HepG2 (cell line): ENCODE results near the gene ATN1. TPM values are rescaled to one million over a fixed set of nuclear protein-coding genes. Genes with fewer than 3 reads are reported as not detected.

ENCODE experiments used
- ATAC-seq: fragments of 200-7000 bp; cut with Tn5 transposase; 3 replicates; pipeline ENCODE4 v1.9.1; 2020; ENCODE audit warnings: mild to moderate bottlenecking, moderate library complexity
- BruUV-seq: library from RNA; stranded (reverse); fragments of 400-500 nt; replicated peaks from 2 replicates; lab custom pipeline; 2021; lab: Mats Ljungman, UMichigan
- CTCF ChIA-PET: fragments of 300-600 bp; formaldehyde crosslinking; extraction: SDS; loops from one replicate; lab custom pipeline; 2021; ENCODE audit warnings: low total read pairs, inconsistent platforms, low intra/inter-chr PET ratio; lab: Yijun Ruan, JAX
- POLR2A ChIA-PET: fragments of 350-600 bp; sonication (Branson Sonifier 250); formaldehyde crosslinking; loops from one replicate; lab custom pipeline; 2020; ENCODE audit warnings: antibody characterized with exemption, inconsistent platforms; lab: Yijun Ruan, JAX
- DNase-seq: peaks from one replicate; pipeline ENCODE4 v3.0.0-alpha.2; 2015; ENCODE audit warnings: low spot score
- FAIRE-seq: peaks from 3 replicates; lab custom pipeline; 2011; peaks lifted over from hg19 to GRCh38; lab: Jason Lieb, UNC
- H2AFZ ChIP-seq: one replicate; pipeline ENCODE4 v1.6.1; 2011; ENCODE audit warnings: low read length, inconsistent platforms
- H3K27ac ChIP-seq: fragments of 300-600 bp; 3 replicates; pipeline ENCODE4 v1.8.0; 2011; ENCODE audit warnings: mixed run types, mild to moderate bottlenecking, mixed read lengths, low read length, inconsistent platforms; ENCODE audit not compliant: insufficient read depth; ENCODE audit errors: extremely low read length
- H3K27me3 ChIP-seq, 2 experiments: fragments of 200-600 bp in 1 of 2; 2 replicates in 1 of 2; 3 replicates in 1 of 2; pipeline versions ENCODE4 v1.6.0 to v1.8.0; 2011; ENCODE audit warnings: low read length in 2 of 2, mild to moderate bottlenecking in 2 of 2, moderate library complexity in 2 of 2, inconsistent platforms in 1 of 2; ENCODE audit not compliant: insufficient read depth in 2 of 2, control insufficient read depth in 1 of 2
- H3K36me3 ChIP-seq, 2 experiments: fragments of 200-600 bp in 1 of 2; replicated peaks in 1 of 2; 2 replicates in 1 of 2; 3 replicates in 1 of 2; pipeline versions ENCODE4 v1.5.1 to v1.8.0; 2011; ENCODE audit warnings: low read length in 2 of 2, inconsistent platforms in 1 of 2; ENCODE audit not compliant: insufficient read depth in 2 of 2, control insufficient read depth in 1 of 2
- H3K4me1 ChIP-seq: 2 replicates; pipeline ENCODE4 v1.5.1; 2012; ENCODE audit warnings: low read length, inconsistent platforms; ENCODE audit not compliant: insufficient read depth
- H3K4me2 ChIP-seq: 2 replicates; pipeline ENCODE4 v1.6.0; 2011; ENCODE audit warnings: low read depth, low read length, inconsistent platforms
- H3K4me3 ChIP-seq, 3 experiments: fragments of 200-600 bp in 1 of 3; sonication (generic), shearing (Covaris generic) in 1 of 3; replicated peaks in 1 of 3; 2 replicates each; pipeline ENCODE4 v1.5.1; 2011 to 2016; ENCODE audit warnings: low read length in 3 of 3, inconsistent platforms in 2 of 3, low read depth in 2 of 3, mild to moderate bottlenecking in 2 of 3, control low read depth in 1 of 3, mixed read lengths in 1 of 3; ENCODE audit not compliant: insufficient read depth in 1 of 3
- H3K79me2 ChIP-seq: one replicate; pipeline ENCODE4 v1.6.1; 2011; ENCODE audit warnings: low read length, inconsistent platforms; ENCODE audit not compliant: insufficient read depth
- H3K9ac ChIP-seq: 2 replicates; pipeline ENCODE4 v1.6.0; 2011; ENCODE audit warnings: mild to moderate bottlenecking, low read depth, low read length, inconsistent platforms; ENCODE audit not compliant: insufficient read depth
- H3K9me3 ChIP-seq: 2 replicates; pipeline ENCODE4 v1.5.1; 2012; ENCODE audit warnings: mild to moderate bottlenecking, low read length
- H4K20me1 ChIP-seq: 2 replicates; pipeline ENCODE4 v1.6.0; 2011; ENCODE audit warnings: inconsistent platforms, mild to moderate bottlenecking, low read length, moderate library complexity; ENCODE audit not compliant: insufficient read depth
- CBX2 ChIP-seq, 2 experiments: fragments of 200-600 bp in 1 of 2; sonication (generic); formaldehyde crosslinking in 1 of 2; IDR thresholded peaks; 2 replicates each; pipeline versions ENCODE4 v1.7.0 to v1.8.1; 2018 to 2022; ENCODE audit warnings: low read depth in 2 of 2, low read length in 1 of 2, mild to moderate bottlenecking in 1 of 2, missing genetic modification reagents in 1 of 2
- CHD2 ChIP-seq: IDR thresholded peaks from 2 replicates; pipeline ENCODE4 v1.6.1; 2011; ENCODE audit warnings: low read depth, low read length, improper control_type of control experiment
- FOSL1 ChIP-seq: sonication (generic); formaldehyde crosslinking; IDR thresholded peaks from 2 replicates; pipeline ENCODE4 v1.9.0; 2021; ENCODE audit warnings: missing genetic modification reagents, borderline replicate concordance
- GRHL1 ChIP-seq: sonication (generic); formaldehyde crosslinking; conservative IDR thresholded peaks from 2 replicates; pipeline ENCODE4 v1.8.0; 2022; ENCODE audit warnings: missing genetic modification reagents
- PAWR ChIP-seq: sonication (generic); formaldehyde crosslinking; IDR thresholded peaks from 2 replicates; pipeline ENCODE4 v1.4.0; 2020; ENCODE audit warnings: missing genetic modification reagents, mild to moderate bottlenecking, borderline replicate concordance
- RCOR2 ChIP-seq: IDR thresholded peaks from 2 replicates; pipeline ENCODE4 v1.6.1; 2016; ENCODE audit warnings: missing biosample characterization, missing genetic modification reagents
- SMC3 ChIP-seq: IDR thresholded peaks from 2 replicates; pipeline ENCODE4 v1.6.1; 2011; ENCODE audit warnings: low read length, improper control_type of control experiment
- SOX13 ChIP-seq, 3 experiments: fragments of 450-650 bp in 1 of 3; sonication (generic) in 1 of 3; formaldehyde crosslinking in 1 of 3; IDR thresholded peaks in 2 of 3; conservative IDR thresholded peaks in 1 of 3; 2 replicates each; pipeline versions ENCODE4 v1.5.0 to v1.6.1; 2016 to 2020; ENCODE audit warnings: antibody characterized with exemption in 1 of 3, mild to moderate bottlenecking in 1 of 3, missing compliant biosample characterization in 1 of 3, missing genetic modification reagents in 1 of 3, moderate library complexity in 1 of 3
- THAP7 ChIP-seq: sonication (generic); formaldehyde crosslinking; IDR thresholded peaks from 2 replicates; pipeline ENCODE4 v1.8.1; 2023; ENCODE audit warnings: mild to moderate bottlenecking, missing genetic modification reagents
- ZFP82 ChIP-seq: sonication (generic); formaldehyde crosslinking; IDR thresholded peaks from 2 replicates; pipeline ENCODE4 v1.5.1; 2020; ENCODE audit warnings: mild to moderate bottlenecking, missing genetic modification reagents, borderline replicate concordance
- ZNF251 ChIP-seq: sonication (generic); formaldehyde crosslinking; IDR thresholded peaks from 2 replicates; pipeline ENCODE4 v1.9.0; 2021; ENCODE audit warnings: mild to moderate bottlenecking, missing genetic modification reagents
- ZNF274 ChIP-seq: sonication (generic); formaldehyde crosslinking; IDR thresholded peaks from 2 replicates; pipeline ENCODE4 v1.5.1; 2020; ENCODE audit warnings: mild to moderate bottlenecking, missing genetic modification reagents
- ZNF335 ChIP-seq: sonication (generic); formaldehyde crosslinking; IDR thresholded peaks from 2 replicates; pipeline ENCODE4 v1.4.0; 2020; ENCODE audit warnings: missing genetic modification reagents
- ZNF451 ChIP-seq: sonication (generic); formaldehyde crosslinking; IDR thresholded peaks from 2 replicates; pipeline ENCODE4 v1.5.0; 2020; ENCODE audit warnings: mild to moderate bottlenecking, missing genetic modification reagents
- ZNF607 ChIP-seq: sonication (generic); formaldehyde crosslinking; IDR thresholded peaks from 2 replicates; pipeline ENCODE4 v1.5.1; 2020; ENCODE audit warnings: missing genetic modification reagents, mild to moderate bottlenecking, borderline replicate concordance
- WGBS: methylation state at CpG from one replicate; pipeline ENCODE4 v1.1.6; 2017; ENCODE audit warnings: low lambda C conversion rate; 5-methylcytosine and 5-hydroxymethylcytosine counted together
- in situ Hi-C: cut with HindIII; loops from 2 replicates; pipeline ENCODE4 v1.10.0; 2017; ENCODE audit warnings: low pct_unique_long_range_greater_than_20kb; ENCODE audit not compliant: extremely low pct_ligation_motif_present
- intact Hi-C: fragments of 100-400 bp; cut with micrococcal nuclease; formaldehyde crosslinking; loops from one replicate; pipeline ENCODE4 v1.10.0; 2022; ENCODE audit not compliant: unreplicated experiment
- polyA plus RNA-seq, 8 experiments: library from polyadenylated mRNA; depleted of rRNA in 3 of 8; stranded (reverse) in 7 of 8; unstranded in 1 of 8; fragments of >200 nt; fragmentation: Illumina TruSeq in 4 of 8; extraction: Trizol in 4 of 8; gene quantifications; 2 replicates each; pipeline versions ENCODE4 v1.2.1 to v1.2.3, GENCODE V29; 2011 to 2016; ENCODE audit warnings: low read depth in 4 of 8, missing spikeins in 1 of 8, mixed read lengths in 1 of 8; ENCODE audit not compliant: insufficient read depth in 1 of 8
- total RNA-seq, 5 experiments: library from RNA; depleted of rRNA; stranded (reverse); fragments of >200 nt; fragmentation: Illumina TruSeq; extraction: Trizol; gene quantifications; 2 replicates each; pipeline ENCODE4 v1.2.3, GENCODE V29; 2016; ENCODE audit warnings: low read depth in 1 of 5
- TF ChIP-seq, protein P1 (sequence below): sonication (generic); formaldehyde crosslinking; IDR thresholded peaks from 2 replicates; pipeline ENCODE4 v1.4.0; 2020; ENCODE audit warnings: missing genetic modification reagents

The ATN1 gene
- total and polyA plus RNA-seq, 2 of the 13 experiments (the other 11 are each of a cell fraction or from before 2014, with no cell fraction given): 2.1 to 8.6 TPM

- no peak for FAIRE-seq
- Histone ChIP-seq H3K9me3 (no peaks in the 10 kb centered on the region), H3K4me1 (peaks cover 57% of the 10 kb centered on the region), H3K9ac (peak overlapping the region; percentile 81), H3K79me2 (peaks cover 30% of the 10 kb centered on the region), H3K4me2 (peak overlapping the region; percentile 88), H2AFZ (no peak overlapping the region), H3K36me3 (peaks cover 7 to 10% of the 10 kb centered on the region in 2 experiments), H4K20me1 (no peaks in the 10 kb centered on the region), H3K27me3 (no peaks in the 10 kb centered on the region; a peak in 1 of 5 replicates), H3K27ac (peak overlapping the region; percentile 54), H3K4me3 (peak overlapping the region; percentile 82 to 93 (median 90))
- CTCF ChIA-PET: no interaction called here
- POLR2A ChIA-PET: interaction anchor here (0.7 to 2.7 kb wide), 7 partner anchors 8 to 60 kb away, joined by 3 to 24 read pairs (median 4); partner anchors contain the start of genes C12orf57 and RNU7-1
- in situ Hi-C loops: no loop called here
- WGBS: 45% methylated on average over 4 of the region's 7 CpGs
- no peak for ATAC-seq
- intact Hi-C loops: loop anchor here (5.0 kb wide), 1 partner anchor 183 kb away; no protein-coding TSS in a partner anchor
- no peak for DNase-seq
- BruUV-seq: no TSS peak
- no peak for TF ChIP-seq CBX2 (IDR thresholded peaks at IDR 0.05; ENCODE audit: low read depth, low read length)
- TF ChIP-seq CBX2 (CRISPR knock-in tag; IDR thresholded peaks at IDR 0.05; ENCODE audit: low read depth): no peak
- no peak for TF ChIP-seq GRHL1 (CRISPR knock-in tag)
- no peak for TF ChIP-seq ZNF607 (CRISPR knock-in tag)
- no peak for TF ChIP-seq THAP7 (CRISPR knock-in tag)
- TF ChIP-seq FOSL1 (CRISPR knock-in tag): no peak
- TF ChIP-seq SOX13 (IDR thresholded peaks at IDR 0.05): no peak
- TF ChIP-seq SOX13 (CRISPR knock-in tag; conservative IDR thresholded peaks at IDR 0.05 in 1 of 2, IDR thresholded peaks at IDR 0.05 in 1 of 2): no peak
- no peak for TF ChIP-seq CHD2
- no peak for TF ChIP-seq PAWR (CRISPR knock-in tag)
- TF ChIP-seq ZNF451: no peak
- TF ChIP-seq ZFP82: no peak
- TF ChIP-seq SMC3: no peak
- TF ChIP-seq ZNF251 (CRISPR knock-in tag): no peak
- TF ChIP-seq, protein P1, sequence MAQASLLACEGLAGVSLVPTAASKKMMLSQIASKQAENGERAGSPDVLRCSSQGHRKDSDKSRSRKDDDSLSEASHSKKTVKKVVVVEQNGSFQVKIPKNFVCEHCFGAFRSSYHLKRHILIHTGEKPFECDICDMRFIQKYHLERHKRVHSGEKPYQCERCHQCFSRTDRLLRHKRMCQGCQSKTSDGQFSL: no peak
- TF ChIP-seq ZNF274 (CRISPR knock-in tag): no peak
- no peak for TF ChIP-seq ZNF335 (CRISPR knock-in tag)
- TF ChIP-seq RCOR2 (CRISPR knock-in tag): no peak
These were observed 2.0 kb downstream of the ATN1 start for GRCh38 chr12:6929466-6930452.
